H1 (cell line): ENCODE results near the gene TRAF3. TPM values are rescaled to one million over a fixed set of nuclear protein-coding genes. Genes with fewer than 3 reads are reported as not detected.

Experiments used
- JUND ChIP-seq: IDR thresholded peaks from 2 replicates; pipeline ENCODE4 v1.6.1; 2011; ENCODE audit warnings: mild to moderate bottlenecking, improper control_type of control experiment, low read length
- SIRT6 ChIP-seq: IDR thresholded peaks from one replicate; pipeline ENCODE4 v1.7.1; 2012; ENCODE audit warnings: low read length, inconsistent platforms
- YY1 ChIP-seq: IDR thresholded peaks from 2 replicates; pipeline ENCODE4 v1.6.1; 2011; ENCODE audit warnings: low read depth, mild to moderate bottlenecking, low read length
- polyA plus RNA-seq, 7 experiments: library from polyadenylated mRNA; depleted of rRNA in 3 of 7; stranded (reverse) in 5 of 7; unstranded in 2 of 7; fragments of >200 nt in 5 of 7; fragments of 200-250 nt in 2 of 7; gene quantifications; 1 replicate in 5 of 7; 2 replicates in 1 of 7; 4 replicates in 1 of 7; pipeline versions ENCODE4 v1.2.1 to v1.2.3, GENCODE V29; 2011 to 2013; ENCODE audit warnings: missing spikeins in 2 of 7, mixed read lengths in 2 of 7
- total RNA-seq: library from RNA; stranded (reverse); fragmentation: NEBNext Ultra II Directional; extraction: Animal tissue kit (Norgen Biotek cat#: 25700); gene quantifications from 2 replicates; pipeline ENCODE4 v1.2.1, GENCODE V29; 2021

Gene TRAF3
- total and polyA plus RNA-seq, 2 of the 8 experiments (the other 6 are each of a cell fraction or from before 2014, with no cell fraction given): 5.8 to 12.1 TPM

- TF ChIP-seq SIRT6 (no peak), JUND (no peak), YY1 (no peak)
Measured at GRCh38 chr14:102768223-102769048, 8.8 kb upstream of the TRAF3 start (continued).
